HG02571 (cell line): Measurements from ENCODE around the gene SOBP.
"Not testable (repeated sequence)": the region's sequence is repeated elsewhere in the genome, so short reads cannot be mapped to it uniquely, and the experiment has no call there.

Experiments used
- ATAC-seq: cut with Tn5 transposase; IDR thresholded peaks from one replicate; pipeline ENCODE4 v1.9.1; 2021; ENCODE audit warnings: mild to moderate bottlenecking, moderate library complexity; ENCODE audit not compliant: unreplicated experiment

Gene SOBP

DNA sequence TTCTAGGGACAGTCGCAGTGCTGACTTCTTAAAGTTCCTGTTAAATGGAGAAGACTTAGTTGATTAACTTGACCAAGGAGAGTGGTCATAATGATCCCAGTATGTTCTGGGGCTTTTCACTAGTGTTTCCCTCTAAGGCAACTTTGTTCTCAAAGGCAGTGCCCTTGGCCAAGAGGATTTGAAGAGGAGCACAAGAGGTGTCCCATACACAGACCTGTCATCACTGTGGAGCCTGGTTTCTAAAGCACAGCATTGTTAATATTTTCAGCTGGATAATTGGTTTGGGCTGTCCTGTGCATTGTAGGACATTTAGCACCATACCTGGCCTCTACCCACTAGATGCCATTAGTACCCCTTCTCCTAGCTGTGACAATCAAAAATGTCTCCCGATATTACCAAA, 30.8 kb downstream of the SOBP start:
- not testable (repeated sequence) for ATAC-seq

DNA sequence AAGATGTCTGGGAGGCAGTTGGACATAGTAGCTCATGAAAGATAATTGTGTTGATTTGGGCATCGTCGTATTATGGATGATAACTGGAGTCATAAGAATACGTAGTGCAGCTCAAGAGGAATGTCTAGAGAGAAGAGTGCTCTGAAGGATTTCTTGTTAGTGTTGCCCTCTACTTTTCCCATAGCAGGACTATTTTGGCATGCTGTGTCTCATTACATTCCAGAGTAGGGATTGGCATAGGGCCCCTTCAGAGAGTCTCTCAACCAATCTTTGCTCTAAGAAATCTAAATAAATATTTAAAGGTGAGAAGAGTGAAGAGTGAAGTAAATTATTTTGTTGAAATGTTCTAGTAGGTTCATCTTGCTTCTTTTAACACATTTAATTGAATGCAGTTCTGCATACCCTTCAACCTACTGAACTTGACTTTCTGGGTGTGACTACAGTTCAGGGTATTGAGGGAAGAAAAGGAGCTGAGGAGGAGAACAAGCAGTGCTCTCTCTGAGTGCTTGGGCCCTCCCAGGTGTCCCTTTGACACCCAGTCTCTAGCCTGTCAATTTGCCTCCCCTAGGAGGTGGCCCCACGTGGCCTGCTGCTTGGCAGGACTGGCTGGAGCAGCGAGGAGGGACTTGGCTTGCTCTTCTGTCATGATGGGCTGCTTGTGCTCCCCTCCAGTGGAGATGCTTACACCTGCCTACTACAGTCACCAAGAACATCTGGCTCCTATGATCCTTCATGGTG, 33.3 kb downstream of the SOBP start:
- ATAC-seq = no peak

GRCh38 chr6:107523794-107524193, 33.9 kb downstream of the SOBP start:
- ATAC-seq = no peak

DNA sequence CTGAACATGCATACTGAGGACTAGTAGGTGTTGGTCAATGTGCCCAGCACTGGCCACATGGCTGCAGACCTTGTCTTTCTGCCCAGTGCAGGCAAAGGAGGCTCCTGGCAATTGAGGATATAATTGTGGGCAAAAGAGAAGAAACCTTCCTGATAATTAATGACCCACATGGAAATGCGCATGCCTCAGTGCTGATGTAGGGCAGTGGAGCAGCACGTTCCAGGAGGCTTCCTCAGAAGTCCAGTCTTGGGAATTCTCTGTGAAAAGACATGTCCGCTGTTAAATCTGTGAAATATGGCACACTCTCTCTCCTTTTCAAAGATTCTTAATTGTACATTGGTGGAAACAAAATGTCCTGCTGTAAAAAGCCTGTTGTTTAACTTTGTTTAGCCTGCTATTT, 34.7 kb downstream of the SOBP start:
- ATAC-seq = no peak

DNA sequence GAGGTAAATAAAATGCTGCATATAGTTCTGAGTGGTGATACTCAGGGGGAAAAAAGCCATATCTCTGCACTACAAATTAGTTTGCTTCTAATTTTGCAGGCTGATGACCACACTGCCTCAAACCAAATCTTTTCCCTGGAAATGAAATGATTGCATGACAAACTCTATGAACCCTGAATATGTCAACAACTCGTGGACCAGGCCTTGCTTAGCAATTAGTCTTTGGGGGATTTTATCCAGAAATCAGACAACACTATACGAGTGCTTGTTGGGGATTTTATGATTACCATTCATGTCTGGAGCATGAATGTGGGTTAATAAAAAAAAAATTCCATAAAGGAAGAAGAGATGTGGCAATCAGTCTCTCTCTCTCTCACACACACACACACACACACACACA, 42.0 kb downstream of the SOBP start:
- ATAC-seq = no peak

- ATAC-seq = no peak
These were observed 42.8 kb downstream of the SOBP start for GRCh38 chr6:107532706-107533105.

- no peak for ATAC-seq
These were observed 43.6 kb downstream of the SOBP start for GRCh38 chr6:107533415-107534059.

DNA sequence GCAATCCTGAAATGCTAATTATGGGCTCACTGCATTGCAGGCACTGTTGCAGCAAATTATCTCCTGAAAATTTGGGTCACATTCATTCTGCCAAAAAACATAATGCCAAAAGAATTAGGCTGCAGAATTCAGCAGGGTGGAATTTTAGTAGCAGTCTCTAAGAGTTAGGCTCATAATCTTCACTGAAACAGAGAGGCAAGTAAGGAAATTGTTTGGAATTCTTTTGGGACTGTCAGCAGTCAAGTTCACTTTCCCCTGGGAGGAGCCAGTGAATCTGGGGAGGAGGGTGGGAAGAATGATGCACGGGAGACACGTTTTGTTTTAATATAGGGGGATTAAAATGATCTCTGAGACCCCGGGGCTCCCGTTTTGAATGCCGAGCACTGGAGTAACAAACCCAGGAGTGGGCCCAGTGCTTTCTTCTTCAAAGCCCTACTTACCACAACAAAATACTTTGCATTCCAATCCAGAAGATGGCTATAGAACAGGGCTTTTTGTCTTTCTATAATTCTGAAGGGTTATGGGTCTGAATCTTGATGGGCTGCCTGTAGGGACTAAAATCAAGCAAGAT, 44.7 kb downstream of the SOBP start:
- ATAC-seq = no peak

DNA sequence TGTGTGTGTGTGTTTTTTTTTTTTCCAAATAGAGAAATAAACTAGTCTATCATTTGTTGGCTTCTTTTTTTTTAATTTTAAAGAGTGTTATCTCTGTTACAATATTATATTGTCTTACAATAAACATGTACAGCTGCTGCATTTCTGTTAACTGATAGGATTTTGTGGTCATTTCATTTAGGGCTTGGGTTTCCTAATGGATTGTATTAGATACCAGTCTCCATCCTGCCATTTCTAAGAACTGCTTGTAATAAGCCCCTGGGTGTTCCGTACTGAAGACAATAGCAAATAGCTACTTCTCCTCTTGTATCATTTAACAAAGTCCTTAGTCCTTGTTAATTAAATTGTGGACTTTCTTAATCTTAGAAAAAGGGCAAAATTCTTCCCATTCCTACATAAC, 45.7 kb downstream of the SOBP start:
- no peak for ATAC-seq

DNA sequence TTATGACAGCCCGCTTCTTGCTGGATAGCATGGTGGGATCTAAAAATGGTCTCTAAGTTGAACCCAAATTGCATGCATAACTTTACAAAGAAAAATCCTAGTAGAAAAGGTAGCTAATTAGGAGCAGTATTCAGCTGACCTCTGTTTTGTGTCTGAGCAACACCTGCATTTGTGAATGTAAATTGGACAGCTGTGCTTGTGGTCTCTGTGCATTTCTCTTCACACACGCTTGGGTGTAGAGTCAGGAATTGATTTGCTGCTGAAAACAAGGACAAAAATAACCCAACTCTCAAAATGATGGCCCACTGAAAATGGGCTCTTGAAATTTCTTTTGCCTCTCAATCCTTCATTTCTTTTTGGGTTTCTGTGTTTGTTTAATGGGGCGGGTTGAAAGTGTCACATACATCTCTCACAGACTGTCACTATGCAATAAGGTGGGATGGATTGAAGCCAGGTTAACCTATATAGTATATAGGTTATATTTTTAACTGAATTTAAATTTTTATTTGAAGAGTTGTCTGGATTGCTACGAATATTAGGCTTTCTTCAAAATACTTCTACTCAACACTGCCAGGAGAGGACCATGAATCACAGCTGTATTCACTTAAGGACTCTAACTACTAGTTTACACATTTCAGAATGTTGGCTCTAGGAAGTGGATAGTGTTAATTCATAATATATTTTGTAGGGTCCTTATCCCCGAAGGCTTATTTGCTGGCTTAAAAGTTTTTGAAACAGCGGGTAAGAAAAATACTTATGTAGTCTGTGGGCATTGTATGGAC, 46.5 kb downstream of the SOBP start:
- ATAC-seq = no peak

DNA sequence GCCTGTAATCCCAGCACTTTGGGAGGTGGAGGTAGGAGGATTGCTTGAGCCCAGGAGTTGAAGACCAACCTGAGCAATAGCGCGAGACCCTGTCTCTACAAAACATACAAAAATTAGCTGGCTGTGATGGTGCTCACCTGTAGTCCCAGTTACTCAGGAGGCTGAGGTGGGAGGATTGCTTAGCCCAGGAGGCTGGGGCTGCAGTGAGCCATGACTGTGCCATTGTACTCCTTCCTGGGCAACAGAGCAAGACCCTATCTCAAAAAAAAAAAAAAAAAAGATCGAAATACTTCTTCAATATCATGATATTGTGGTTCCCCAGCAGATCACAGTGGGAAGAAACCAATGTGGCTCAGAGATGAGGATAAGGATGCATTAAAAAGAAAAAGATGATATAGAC, 47.6 kb downstream of the SOBP start:
- ATAC-seq = no peak

DNA sequence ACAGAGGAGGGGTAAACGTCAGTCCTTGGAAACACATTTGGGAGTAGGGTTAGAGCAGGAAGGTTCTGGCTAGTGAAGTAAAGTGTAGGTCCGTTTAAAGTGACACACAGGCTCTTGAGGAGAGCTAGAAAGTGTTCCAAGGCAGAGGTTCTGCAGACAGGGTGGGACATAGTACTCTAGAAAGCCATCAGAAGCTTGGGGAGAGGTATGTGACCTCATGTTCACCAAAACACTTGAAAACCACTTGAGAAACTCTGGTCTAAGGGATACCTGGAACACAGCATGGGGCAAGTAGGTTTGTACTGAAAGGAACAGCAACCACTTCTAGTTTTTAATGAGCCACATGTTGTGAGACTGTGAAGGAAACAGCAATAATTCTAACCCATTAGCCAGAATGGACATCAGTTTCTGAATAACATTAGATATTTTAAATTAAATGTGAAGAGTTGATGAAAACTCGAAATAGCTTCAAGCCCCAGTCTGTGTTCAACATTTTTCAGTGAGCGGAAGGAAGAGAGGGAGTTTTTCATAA, 49.0 kb downstream of the SOBP start:
- no peak for ATAC-seq

- no peak for ATAC-seq
These were observed 49.5 kb downstream of the SOBP start for GRCh38 chr6:107539409-107539808.

GRCh38 chr6:107539849-107540464, 50.0 kb downstream of the SOBP start:
- ATAC-seq = no peak

- ATAC-seq = no peak
These were observed 50.5 kb downstream of the SOBP start for GRCh38 chr6:107540465-107540857.

DNA sequence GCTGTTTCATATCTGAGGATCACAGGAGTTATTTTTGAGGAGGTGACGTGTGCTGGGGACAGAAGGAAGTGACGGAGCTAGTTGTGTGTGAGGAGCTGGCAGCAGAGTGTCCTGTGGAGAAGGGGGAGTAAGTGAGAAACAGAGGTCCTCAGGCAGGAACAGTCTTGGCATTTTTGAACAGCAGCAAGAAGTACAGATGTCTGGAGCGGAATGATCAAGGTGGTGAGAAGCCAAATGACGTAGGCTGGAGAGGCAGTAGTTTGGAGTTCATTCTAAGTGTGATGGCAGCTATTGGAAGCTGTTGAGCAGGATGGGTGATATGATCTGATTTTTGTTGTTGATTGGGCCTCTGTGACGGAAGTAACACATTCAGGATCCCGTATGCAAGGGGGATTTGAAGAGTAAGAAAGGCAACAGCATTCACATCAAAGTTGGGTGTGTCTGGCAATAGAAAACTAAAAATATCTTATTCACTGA, 52.3 kb downstream of the SOBP start:
- ATAC-seq = no peak

DNA sequence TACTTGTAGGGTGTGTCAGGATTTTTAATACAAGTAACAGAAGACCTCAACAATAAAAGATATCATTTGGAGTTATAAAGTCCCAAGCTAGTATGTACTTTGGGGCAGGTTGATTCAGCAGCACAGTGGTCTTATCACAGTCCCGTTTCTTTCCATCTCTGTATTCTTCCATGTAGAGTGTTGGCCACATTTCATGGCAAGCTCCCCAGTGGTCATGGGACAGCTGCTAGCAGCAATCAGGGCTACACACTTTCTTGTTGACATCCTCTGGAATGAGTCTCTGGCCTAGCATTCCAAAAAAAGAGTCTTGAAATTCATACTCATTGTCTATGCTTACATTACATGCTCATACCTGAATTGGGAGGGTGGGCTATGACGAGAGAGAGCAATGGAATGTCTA, 53.2 kb downstream of the SOBP start:
- ATAC-seq = no peak

GRCh38 chr6:107543567-107543966, 53.6 kb downstream of the SOBP start:
- ATAC-seq = no peak

DNA sequence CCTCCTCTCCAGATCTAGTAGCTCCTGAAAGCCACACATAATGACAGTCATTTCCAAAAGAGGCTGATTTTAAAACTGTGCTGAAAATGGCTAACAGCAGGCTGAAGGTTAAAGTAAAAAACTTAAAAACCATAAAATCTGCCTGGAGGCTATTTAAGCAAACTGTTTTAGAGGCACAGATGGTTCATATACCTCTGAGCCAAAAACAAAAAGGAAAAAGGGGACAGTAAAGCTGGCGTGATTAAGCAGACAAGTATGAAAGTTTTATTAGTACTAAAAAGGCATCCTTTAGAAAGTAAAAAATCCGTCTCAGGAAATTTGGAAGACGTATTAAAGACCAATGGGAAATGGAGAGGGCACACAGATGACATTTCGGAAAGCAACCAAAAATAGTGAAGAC, 55.8 kb downstream of the SOBP start:
- no peak for ATAC-seq

DNA sequence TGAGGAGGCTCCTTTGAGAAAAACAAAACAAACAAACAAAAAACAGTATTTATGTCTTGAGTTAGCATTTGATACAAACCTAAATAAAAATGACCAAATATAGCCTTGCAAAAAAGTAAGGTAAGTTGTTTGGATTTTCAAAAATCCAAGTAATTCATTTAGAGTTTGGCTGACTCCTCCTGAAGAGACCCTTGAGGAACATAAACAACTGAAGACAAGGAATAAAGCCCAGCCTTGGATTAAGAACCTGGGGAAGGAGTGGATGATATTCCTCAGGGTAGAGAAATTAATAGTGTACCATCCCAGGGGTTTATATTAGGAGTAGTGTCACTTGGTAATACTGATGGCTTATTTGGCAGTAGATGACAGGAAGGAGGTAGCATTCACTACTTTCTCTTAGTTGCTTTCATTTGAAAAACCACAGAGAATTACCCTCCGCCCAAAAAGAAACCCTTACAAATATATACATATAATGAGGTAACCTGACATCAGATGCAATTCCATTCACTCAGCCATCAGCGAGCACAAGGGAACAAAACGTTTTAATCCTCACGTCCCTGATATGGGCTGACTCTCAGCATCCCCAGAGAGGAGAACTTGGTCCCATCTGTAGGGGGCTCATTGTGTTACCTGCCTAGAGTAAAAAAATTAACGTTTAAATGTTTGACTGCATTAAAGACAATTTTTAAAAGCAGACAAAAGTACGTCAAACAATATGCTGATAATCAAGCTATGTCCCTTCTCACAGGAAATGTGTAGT, 57.0 kb downstream of the SOBP start:
- ATAC-seq = no peak
